ENCODE results near the gene ANG. TPM values are rescaled to one million over a fixed set of nuclear protein-coding genes. Genes with fewer than 3 reads are reported as not detected.
"Not testable (repeated sequence)": the region's sequence is repeated elsewhere in the genome, so short reads cannot be mapped to it uniquely, and the experiment has no call there.

The ANG gene
- total RNA-seq (2021) (0.71 and 2.2 TPM in 2 replicates), Bru-seq, nascent RNA (percentile 45 among the genes with signal in this experiment), BruChase-seq, experiment 1, labeled RNA remaining after a 2-hour chase (percentile 45 among the genes with signal in this experiment), BruChase-seq, experiment 2, labeled RNA remaining after a 6-hour chase (percentile 48 among the genes with signal in this experiment)
- long read RNA-seq, partial matches to known transcripts = 0 of 2 reads
- long read RNA-seq, other reads (novel, unspliced or antisense) = 0 of 2 reads

DNA sequence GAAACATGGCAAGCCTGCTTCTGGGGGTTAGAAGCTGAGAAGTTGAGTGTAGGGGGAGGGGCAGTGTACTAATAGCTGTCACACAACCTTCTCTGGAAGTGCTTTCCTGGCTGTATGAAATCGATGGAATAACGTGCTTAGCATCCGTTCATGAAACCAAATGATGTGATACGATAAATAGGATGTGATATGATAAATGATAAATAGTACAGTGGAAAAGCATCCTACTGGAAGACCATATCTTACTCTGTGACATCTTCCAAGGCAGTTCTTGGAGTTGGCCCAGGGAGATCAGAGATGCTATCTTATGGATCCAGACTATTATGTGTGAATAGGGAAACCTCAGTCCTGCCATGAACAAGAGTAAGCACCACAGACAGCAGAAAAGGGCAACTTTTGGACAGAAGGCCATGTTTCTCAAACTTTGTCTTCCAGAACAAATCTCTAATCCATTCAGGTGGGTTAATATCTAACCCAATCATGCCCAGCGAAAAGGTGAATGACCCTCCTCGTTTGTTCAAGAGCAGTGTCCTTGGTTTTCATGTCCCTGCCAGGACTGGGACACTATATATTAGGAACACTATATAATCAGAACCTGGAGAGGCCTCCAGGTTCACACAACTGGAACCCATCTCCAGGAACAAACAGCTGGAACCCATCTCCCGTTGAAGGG is at the start of gene ANG:
TSS of gene ANG (plus strand) at position 598 of the 673 bp plus-strand sequence. CDS start 4,801 bp downstream, outside the sequence.
- Histone ChIP-seq H3K9me3 (ENCODE audit: low read depth, low read length, poor library complexity, severe bottlenecking) (no peaks in the 10 kb centered on the region), H3K4me3 (ENCODE audit: low read depth, low read length, poor library complexity, severe bottlenecking) (no peak within 1 kb of the TSS), H3K36me3 (ENCODE audit: insufficient read depth, low read length, poor library complexity, severe bottlenecking) (no peaks in the 10 kb centered on the region), H3K27me3 (replicated peaks; ENCODE audit: insufficient read depth, low read depth, low read length, poor library complexity) (no peaks in the 10 kb centered on the region), H3K4me1 (ENCODE audit: insufficient read depth, low read length, poor library complexity, severe bottlenecking) (peaks cover 9% of the 10 kb centered on the region), H3K27ac (ENCODE audit: low read depth, low read length, poor library complexity, severe bottlenecking) (no peak within 1 kb of the TSS)
- TF ChIP-seq, protein P1, sequence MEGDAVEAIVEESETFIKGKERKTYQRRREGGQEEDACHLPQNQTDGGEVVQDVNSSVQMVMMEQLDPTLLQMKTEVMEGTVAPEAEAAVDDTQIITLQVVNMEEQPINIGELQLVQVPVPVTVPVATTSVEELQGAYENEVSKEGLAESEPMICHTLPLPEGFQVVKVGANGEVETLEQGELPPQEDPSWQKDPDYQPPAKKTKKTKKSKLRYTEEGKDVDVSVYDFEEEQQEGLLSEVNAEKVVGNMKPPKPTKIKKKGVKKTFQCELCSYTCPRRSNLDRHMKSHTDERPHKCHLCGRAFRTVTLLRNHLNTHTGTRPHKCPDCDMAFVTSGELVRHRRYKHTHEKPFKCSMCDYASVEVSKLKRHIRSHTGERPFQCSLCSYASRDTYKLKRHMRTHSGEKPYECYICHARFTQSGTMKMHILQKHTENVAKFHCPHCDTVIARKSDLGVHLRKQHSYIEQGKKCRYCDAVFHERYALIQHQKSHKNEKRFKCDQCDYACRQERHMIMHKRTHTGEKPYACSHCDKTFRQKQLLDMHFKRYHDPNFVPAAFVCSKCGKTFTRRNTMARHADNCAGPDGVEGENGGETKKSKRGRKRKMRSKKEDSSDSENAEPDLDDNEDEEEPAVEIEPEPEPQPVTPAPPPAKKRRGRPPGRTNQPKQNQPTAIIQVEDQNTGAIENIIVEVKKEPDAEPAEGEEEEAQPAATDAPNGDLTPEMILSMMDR (conservative IDR thresholded peaks at IDR 0.05; ENCODE audit: low read depth, low read length) = no peak
- no peak for TF ChIP-seq EZH2 (IDR thresholded peaks at IDR 0.05; ENCODE audit: borderline replicate concordance, low read depth, low read length, poor library complexity, severe bottlenecking)
- BruUV-seq (replicated peaks) = no TSS peak
- no peak for DNase-seq (ENCODE audit: low spot score)
- CTCF ChIA-PET = no interaction called here
- intact Hi-C loops (cut with micrococcal nuclease; ENCODE audit: unreplicated experiment) = no loop called here
- POLR2A ChIA-PET (ENCODE audit: low non-redundant PET) = no interaction called here

DNA sequence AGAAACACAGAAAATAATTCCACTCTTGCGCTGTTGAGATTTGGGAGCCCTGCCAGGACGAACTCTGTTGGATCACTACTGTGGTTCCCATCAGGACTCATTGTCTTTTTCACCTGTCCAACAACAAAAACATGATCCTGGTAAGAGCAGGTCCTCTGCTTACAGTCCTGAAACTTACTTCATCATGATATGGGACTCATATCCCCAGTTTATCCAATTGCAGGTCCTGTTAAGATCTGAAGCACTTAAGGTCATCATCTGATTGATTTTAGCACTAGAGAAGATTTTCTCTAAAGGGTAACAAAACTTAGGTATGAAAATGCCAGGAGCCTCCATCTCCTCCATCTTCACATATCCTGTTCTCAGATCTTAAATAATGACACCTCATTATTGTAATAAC is 47.0 kb upstream of the ANG start, which contains the start of gene OR6S1:
TSS of gene OR6S1 (minus strand) at position 101 of the 400 bp plus-strand sequence. CDS start at position 101, 0 bp downstream.
- no peaks in the 10 kb centered on the region for H3K9me3 ChIP-seq (ENCODE audit: low read depth, low read length, poor library complexity, severe bottlenecking)
- ChIA-PET CTCF (no interaction called here), POLR2A (ENCODE audit: low non-redundant PET) (no interaction called here)
- no peak within 1 kb of the TSS for H3K4me3 ChIP-seq (ENCODE audit: low read depth, low read length, poor library complexity, severe bottlenecking)
- no TSS peak for BruUV-seq (replicated peaks)
- TF ChIP-seq EZH2 (IDR thresholded peaks at IDR 0.05; ENCODE audit: borderline replicate concordance, low read depth, low read length, poor library complexity, severe bottlenecking) = no peak
- TF ChIP-seq, protein P1 (conservative IDR thresholded peaks at IDR 0.05; ENCODE audit: low read depth, low read length) = no peak
- no peak for DNase-seq (ENCODE audit: low spot score)
- H3K4me1 ChIP-seq (ENCODE audit: insufficient read depth, low read length, poor library complexity, severe bottlenecking) = no peaks in the 10 kb centered on the region
- H3K27me3 ChIP-seq (replicated peaks; ENCODE audit: insufficient read depth, low read depth, low read length, poor library complexity) = peaks cover 14% of the 10 kb centered on the region
- no peaks in the 10 kb centered on the region for H3K36me3 ChIP-seq (ENCODE audit: insufficient read depth, low read length, poor library complexity, severe bottlenecking)
- H3K27ac ChIP-seq (ENCODE audit: low read depth, low read length, poor library complexity, severe bottlenecking) = no peak within 1 kb of the TSS
- intact Hi-C loops (cut with micrococcal nuclease; ENCODE audit: unreplicated experiment) = no loop called here

DNA sequence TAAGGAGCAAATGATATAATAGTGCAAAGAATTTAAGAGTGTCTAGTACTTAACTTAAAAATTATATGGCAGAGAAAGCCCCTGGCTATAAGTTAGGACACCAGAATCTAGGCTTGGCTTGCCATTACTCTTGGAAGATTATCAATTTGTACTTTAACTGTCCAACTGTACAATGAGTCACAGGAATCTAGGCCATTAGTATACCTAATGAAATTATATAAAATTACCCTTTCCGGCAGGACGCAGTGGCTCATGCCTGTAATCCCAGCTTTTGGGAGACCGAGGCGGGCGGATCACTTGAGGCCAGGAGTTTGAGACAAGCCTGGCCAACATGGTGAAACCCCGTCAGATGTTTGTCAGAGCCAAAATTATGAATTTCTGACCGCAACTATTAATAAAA is 46.4 kb upstream of the ANG start:
- TF ChIP-seq, protein P1 (conservative IDR thresholded peaks at IDR 0.05; ENCODE audit: low read depth, low read length) = no peak
- TF ChIP-seq EZH2 (IDR thresholded peaks at IDR 0.05; ENCODE audit: borderline replicate concordance, low read depth, low read length, poor library complexity, severe bottlenecking) = no peak
- ChIA-PET CTCF (no interaction called here), POLR2A (ENCODE audit: low non-redundant PET) (no interaction called here)
- intact Hi-C loops (cut with micrococcal nuclease; ENCODE audit: unreplicated experiment) = no loop called here
- Histone ChIP-seq H3K36me3 (ENCODE audit: insufficient read depth, low read length, poor library complexity, severe bottlenecking) (no peaks in the 10 kb centered on the region), H3K4me3 (ENCODE audit: low read depth, low read length, poor library complexity, severe bottlenecking) (no peak overlapping the region), H3K27me3 (replicated peaks; ENCODE audit: insufficient read depth, low read depth, low read length, poor library complexity) (peaks cover 14% of the 10 kb centered on the region), H3K9me3 (ENCODE audit: low read depth, low read length, poor library complexity, severe bottlenecking) (no peaks in the 10 kb centered on the region), H3K4me1 (ENCODE audit: insufficient read depth, low read length, poor library complexity, severe bottlenecking) (no peaks in the 10 kb centered on the region), H3K27ac (ENCODE audit: low read depth, low read length, poor library complexity, severe bottlenecking) (no peak overlapping the region)
- no TSS peak for BruUV-seq (replicated peaks)
- DNase-seq (ENCODE audit: low spot score) = no peak

DNA sequence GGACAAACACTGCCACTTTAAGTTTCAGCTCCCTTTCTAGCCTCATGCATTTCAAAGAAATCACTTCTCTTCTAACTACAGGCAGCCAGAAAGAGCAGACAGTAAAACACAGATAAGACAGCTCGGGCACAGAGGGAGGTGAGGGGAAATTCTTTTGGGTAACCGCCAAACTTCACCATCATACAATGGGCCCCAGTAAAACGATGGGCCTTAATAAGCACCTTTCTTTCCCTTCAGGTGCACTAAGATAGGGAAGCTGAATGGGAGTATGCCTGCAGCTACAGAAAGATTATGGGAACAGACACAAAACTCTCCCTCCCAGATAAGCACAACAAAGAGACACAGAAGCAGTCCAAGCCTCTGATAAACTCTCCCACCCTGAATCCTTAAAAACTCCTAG is 45.8 kb upstream of the ANG start:
- H3K9me3 ChIP-seq (ENCODE audit: low read depth, low read length, poor library complexity, severe bottlenecking); intact Hi-C loops (cut with micrococcal nuclease; ENCODE audit: unreplicated experiment); BruUV-seq (replicated peaks); H3K4me1 ChIP-seq (ENCODE audit: insufficient read depth, low read length, poor library complexity, severe bottlenecking); H3K4me3 ChIP-seq (ENCODE audit: low read depth, low read length, poor library complexity, severe bottlenecking); H3K36me3 ChIP-seq (ENCODE audit: insufficient read depth, low read length, poor library complexity, severe bottlenecking); H3K27ac ChIP-seq (ENCODE audit: low read depth, low read length, poor library complexity, severe bottlenecking); POLR2A ChIA-PET (ENCODE audit: low non-redundant PET); CTCF ChIA-PET; DNase-seq (ENCODE audit: low spot score): not testable (repeated sequence)
- H3K27me3 ChIP-seq (replicated peaks; ENCODE audit: insufficient read depth, low read depth, low read length, poor library complexity) = peaks cover 14% of the 10 kb centered on the region

Measured in A673 (cell line).